ENCODE data around the gene ELAPOR2. TPM values are rescaled to one million over a fixed set of nuclear protein-coding genes. Genes with fewer than 3 reads are reported as not detected.
A peak's percentile ranks its signal among the peaks of the same experiment; 100 is the strongest.
"Not testable (repeated sequence)": the region's sequence is repeated elsewhere in the genome, so short reads cannot be mapped to it uniquely, and the experiment has no call there.

ELAPOR2 gene
- total RNA-seq, 6 donors from 2014 or later = 25.4 to 107 (median 71.0) TPM

DNA sequence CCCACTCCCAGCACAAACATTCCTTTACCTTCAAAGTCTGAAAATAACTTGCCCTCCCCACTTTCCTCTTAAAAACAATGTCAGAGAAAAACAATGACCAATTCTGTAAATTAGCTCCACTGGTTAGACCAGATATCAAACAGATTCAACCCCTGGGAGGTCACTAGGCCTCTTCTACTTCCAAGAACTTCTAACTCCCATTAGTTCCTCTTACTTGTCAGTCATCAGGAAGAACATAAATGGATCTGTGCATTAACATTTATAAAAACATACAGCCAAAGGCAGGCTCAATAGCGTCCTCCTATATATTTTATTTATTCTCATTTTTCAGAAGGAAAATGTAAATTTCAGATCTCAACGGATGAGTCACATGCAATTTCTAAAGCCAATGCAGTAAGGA is 2.2 kb downstream of the ELAPOR2 start:
- 87 to 90% methylated on average over 2 of the region's 2 CpGs for WGBS, 2 donors
- Histone ChIP-seq H3K4me1 (peaks cover 4 to 17% (median 10%) of the 10 kb centered on the region in 4 donors), H3K27me3 (peaks cover 0 to 5% (median 0%) of the 10 kb centered on the region in 4 donors), H3K27ac (peak overlapping the region in 2 of 4 donors; percentile 37 to 74), H3K36me3 (no peaks in the 10 kb centered on the region), H3K4me3 (peak overlapping the region in 2 of 4 donors; percentile 74 to 84), H3K9me3 (no peaks in the 10 kb centered on the region)
- no peak for ATAC-seq (ENCODE audit: low FRiP score in 2 of 2)
- DNase-seq = no peak
- TF ChIP-seq POLR2AphosphoS5 (IDR thresholded peaks at IDR 0.05) = no peak
- TF ChIP-seq EP300 (IDR thresholded peaks at IDR 0.05) = no peak
- TF ChIP-seq POLR2A (IDR thresholded peaks at IDR 0.05) = no peak
- TF ChIP-seq, protein P1, sequence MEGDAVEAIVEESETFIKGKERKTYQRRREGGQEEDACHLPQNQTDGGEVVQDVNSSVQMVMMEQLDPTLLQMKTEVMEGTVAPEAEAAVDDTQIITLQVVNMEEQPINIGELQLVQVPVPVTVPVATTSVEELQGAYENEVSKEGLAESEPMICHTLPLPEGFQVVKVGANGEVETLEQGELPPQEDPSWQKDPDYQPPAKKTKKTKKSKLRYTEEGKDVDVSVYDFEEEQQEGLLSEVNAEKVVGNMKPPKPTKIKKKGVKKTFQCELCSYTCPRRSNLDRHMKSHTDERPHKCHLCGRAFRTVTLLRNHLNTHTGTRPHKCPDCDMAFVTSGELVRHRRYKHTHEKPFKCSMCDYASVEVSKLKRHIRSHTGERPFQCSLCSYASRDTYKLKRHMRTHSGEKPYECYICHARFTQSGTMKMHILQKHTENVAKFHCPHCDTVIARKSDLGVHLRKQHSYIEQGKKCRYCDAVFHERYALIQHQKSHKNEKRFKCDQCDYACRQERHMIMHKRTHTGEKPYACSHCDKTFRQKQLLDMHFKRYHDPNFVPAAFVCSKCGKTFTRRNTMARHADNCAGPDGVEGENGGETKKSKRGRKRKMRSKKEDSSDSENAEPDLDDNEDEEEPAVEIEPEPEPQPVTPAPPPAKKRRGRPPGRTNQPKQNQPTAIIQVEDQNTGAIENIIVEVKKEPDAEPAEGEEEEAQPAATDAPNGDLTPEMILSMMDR (IDR thresholded peaks at IDR 0.05) = no peak

DNA sequence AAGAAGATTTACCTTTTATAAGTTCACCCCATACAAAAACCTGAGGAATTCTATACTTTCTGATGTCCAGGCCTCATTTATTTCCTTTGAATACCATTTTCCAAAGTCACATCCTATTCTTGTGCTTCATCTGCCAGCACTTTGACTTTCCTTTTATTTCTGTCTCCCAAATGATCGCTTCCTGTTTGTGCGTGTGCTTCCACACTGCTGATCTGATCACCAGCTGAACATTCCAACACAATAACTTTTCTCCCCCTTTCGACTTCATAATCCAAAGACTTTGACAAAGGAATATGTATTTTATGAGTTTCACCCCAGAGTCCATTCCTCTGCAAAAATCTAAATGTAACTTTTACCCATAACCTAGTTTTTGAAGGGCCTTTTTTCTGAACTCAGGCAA is 3.1 kb downstream of the ELAPOR2 start:
- WGBS, 2 donors = 59 to 67% methylated on average over 3 of the region's 3 CpGs
- DNase-seq (no peak), ATAC-seq (ENCODE audit: low FRiP score in 2 of 2) (no peak)
- Histone ChIP-seq H3K36me3 (no peaks in the 10 kb centered on the region), H3K4me3 (no peak overlapping the region), H3K27me3 (peaks cover 0 to 5% (median 0%) of the 10 kb centered on the region in 4 donors), H3K4me1 (peaks cover 4 to 17% (median 10%) of the 10 kb centered on the region in 4 donors), H3K9me3 (no peaks in the 10 kb centered on the region), H3K27ac (peak overlapping the region in 1 of 4 donors; percentile 74)
- TF ChIP-seq, protein P1 (IDR thresholded peaks at IDR 0.05) = no peak
- TF ChIP-seq EP300 (IDR thresholded peaks at IDR 0.05) (no peak), POLR2AphosphoS5 (IDR thresholded peaks at IDR 0.05) (no peak), POLR2A (IDR thresholded peaks at IDR 0.05) (no peak)

DNA sequence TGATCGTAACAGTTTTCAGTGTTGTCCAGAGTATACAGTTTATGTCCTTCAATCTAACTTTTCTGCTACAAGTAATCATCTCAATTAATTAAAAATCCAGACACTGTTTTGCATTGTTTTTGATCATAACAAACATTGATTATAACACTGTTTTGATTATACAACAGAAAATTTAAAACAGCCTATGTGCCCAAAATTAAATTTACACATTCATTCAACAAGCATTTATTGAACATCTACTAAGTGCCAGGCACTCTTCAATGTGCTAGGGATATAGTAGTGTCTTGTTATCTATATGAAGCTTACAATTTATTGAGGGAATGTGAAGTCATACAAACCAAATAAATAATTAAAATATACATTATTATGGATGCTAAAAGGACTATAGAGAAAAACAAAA is 10.6 kb downstream of the ELAPOR2 start:
- H3K4me3 ChIP-seq = no peak overlapping the region
- TF ChIP-seq, protein P1 (IDR thresholded peaks at IDR 0.05) = no peak
- TF ChIP-seq EP300 (IDR thresholded peaks at IDR 0.05) = no peak
- no peak for TF ChIP-seq POLR2A (IDR thresholded peaks at IDR 0.05)
- TF ChIP-seq POLR2AphosphoS5 (IDR thresholded peaks at IDR 0.05) = no peak
- DNase-seq (no peak), ATAC-seq (ENCODE audit: low FRiP score in 2 of 2) (no peak)
- H3K9me3 ChIP-seq = no peaks in the 10 kb centered on the region
- H3K36me3 ChIP-seq = no peaks in the 10 kb centered on the region
- H3K27ac ChIP-seq = no peak overlapping the region
- WGBS, 2 donors = 93 to 100% methylated on average over 1 of the region's 1 CpG
- no peaks in the 10 kb centered on the region for H3K27me3 ChIP-seq
- H3K4me1 ChIP-seq = no peaks in the 10 kb centered on the region

DNA sequence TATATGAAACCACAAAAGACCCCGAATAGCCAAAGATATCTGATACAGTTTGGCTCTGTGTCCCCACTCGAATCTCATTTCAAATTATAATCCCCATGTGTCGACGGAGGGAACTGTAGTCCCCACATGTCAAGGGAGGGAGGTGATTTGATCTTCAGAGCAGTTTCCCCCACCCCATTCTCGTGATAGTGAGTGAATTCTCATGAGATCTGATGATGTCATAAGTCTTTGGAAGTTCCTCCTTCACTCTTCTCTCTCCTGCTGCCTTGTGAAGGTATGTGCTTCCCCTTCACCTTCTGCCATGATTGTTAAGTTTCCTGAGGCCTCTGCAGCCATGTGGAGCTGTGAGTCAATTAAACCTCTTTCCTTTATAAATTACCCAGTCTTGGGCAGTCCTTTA is 13.0 kb downstream of the ELAPOR2 start:
- no peaks in the 10 kb centered on the region for H3K4me1 ChIP-seq
- 92 to 95% methylated on average over 5 of the region's 5 CpGs for WGBS, 2 donors
- ATAC-seq (ENCODE audit: low FRiP score in 2 of 2) = no peak
- no peak for TF ChIP-seq EP300 (IDR thresholded peaks at IDR 0.05)
- H3K27me3 ChIP-seq = no peaks in the 10 kb centered on the region
- DNase-seq = no peak
- no peak overlapping the region for H3K27ac ChIP-seq
- no peak overlapping the region for H3K4me3 ChIP-seq
- H3K9me3 ChIP-seq = no peaks in the 10 kb centered on the region
- H3K36me3 ChIP-seq = no peaks in the 10 kb centered on the region

DNA sequence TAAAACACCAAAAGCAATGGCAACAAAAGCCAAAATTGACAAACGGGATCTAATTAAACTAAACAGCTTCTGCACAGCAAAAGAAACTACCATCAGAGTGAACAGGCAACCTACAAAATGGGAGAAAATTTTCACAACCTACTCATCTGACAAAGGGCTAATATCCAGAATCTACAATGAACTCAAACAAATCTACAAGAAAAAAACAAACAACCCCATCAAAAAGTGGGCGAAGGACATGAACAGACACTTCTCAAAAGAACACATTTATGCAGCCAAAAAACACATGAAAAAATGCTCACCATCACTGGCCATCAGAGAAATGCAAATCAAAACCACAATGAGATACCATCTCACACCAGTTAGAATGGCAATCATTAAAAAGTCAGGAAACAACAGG is 14.7 kb downstream of the ELAPOR2 start:
- H3K4me1 ChIP-seq; DNase-seq; H3K9me3 ChIP-seq; H3K36me3 ChIP-seq; H3K4me3 ChIP-seq; H3K27me3 ChIP-seq; H3K27ac ChIP-seq; ATAC-seq (ENCODE audit: low FRiP score in 2 of 2): not testable (repeated sequence)
- WGBS, 2 donors = 83 to 92% methylated on average over 1 of the region's 2 CpGs

DNA sequence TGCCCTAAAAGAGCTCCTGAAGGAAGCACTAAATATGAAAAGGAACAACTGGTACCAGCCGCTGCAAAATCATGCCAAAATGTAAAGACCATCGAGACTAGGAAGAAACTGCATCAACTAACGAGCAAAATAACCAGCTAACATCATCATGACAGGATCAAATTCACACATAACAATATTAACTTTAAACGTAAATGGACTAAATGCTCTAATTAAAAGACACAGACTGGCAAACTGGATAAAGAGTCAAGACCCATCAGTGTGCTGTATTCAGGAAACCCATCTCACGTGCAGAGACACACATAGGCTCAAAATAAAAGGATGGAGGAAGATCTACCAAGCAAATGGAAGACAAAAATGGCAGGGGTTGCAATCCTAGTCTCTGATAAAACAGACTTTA is 17.9 kb downstream of the ELAPOR2 start:
- 84 to 92% methylated on average over 5 of the region's 5 CpGs for WGBS, 2 donors
- H3K27ac ChIP-seq; ATAC-seq (ENCODE audit: low FRiP score in 2 of 2); DNase-seq; H3K27me3 ChIP-seq; H3K4me1 ChIP-seq; H3K9me3 ChIP-seq; H3K4me3 ChIP-seq; H3K36me3 ChIP-seq: not testable (repeated sequence)

DNA sequence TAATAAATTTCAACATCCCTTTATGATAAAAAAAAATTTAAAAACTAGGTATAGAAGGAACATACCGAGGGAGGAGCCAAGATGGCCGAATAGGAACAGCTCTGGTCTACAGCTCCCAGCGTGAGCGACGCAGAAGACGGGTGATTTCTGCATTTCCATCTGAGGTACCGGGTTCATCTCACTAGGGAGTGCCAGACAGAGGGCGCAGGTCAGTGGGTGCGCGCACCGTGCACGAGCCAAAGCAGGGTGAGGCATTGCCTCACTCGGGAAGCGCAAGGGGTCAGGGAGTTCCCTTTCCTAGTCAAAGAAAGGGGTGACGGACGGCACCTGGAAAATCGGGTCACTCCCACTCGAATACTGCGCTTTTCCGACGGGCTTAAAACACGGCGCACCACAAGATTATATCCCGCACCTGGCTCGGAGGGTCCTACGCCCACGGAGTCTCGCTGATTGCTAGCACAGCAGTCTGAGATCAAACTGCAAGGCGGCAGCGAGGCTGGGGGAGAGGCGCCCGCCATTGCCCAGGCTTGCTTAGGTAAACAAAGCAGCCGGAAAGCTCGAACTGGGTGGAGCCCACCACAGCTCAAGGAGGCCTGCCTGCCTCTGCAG is 19.7 kb downstream of the ELAPOR2 start:
- ATAC-seq (ENCODE audit: low FRiP score in 2 of 2); H3K27ac ChIP-seq; H3K36me3 ChIP-seq; H3K9me3 ChIP-seq; H3K4me1 ChIP-seq; H3K27me3 ChIP-seq: not testable (repeated sequence)
- DNase-seq = peak in 1 of 2 donors; percentile 69
- 71 to 81% methylated on average over 28 to 32 of the region's 34 CpGs for WGBS, 2 donors
- peak overlapping the region in 3 of 4 donors; percentile 13 to 28 (median 25) for H3K4me3 ChIP-seq
